Prostate gland (tissue), 2 donors: ENCODE data around the gene TANC1. TPM values are rescaled to one million over a fixed set of nuclear protein-coding genes. Genes with fewer than 3 reads are reported as not detected.

Experiments used
- DNase-seq: peaks from one replicate; pipeline ENCODE4 v3.0.0-alpha.2; 2019; ENCODE audit warnings: low spot score
- H3K27ac ChIP-seq, 2 donors: fragments of 200-600 bp; sonication (generic); 2 replicates each; pipeline ENCODE4 v1.5.1; 2017 to 2019
- H3K27me3 ChIP-seq: fragments of 200-600 bp; sonication (generic); replicated peaks from 2 replicates; pipeline ENCODE4 v1.5.1; 2019; ENCODE audit not compliant: insufficient read depth
- H3K36me3 ChIP-seq, 2 donors: fragments of 200-600 bp; sonication (generic); 1 replicate in 1 of 2; 2 replicates in 1 of 2; pipeline versions ENCODE4 v1.5.1 to v1.8.1; 2017 to 2019
- H3K4me1 ChIP-seq: fragments of 200-600 bp; sonication (generic); replicated peaks from 2 replicates; pipeline ENCODE4 v1.5.1; 2019
- H3K4me3 ChIP-seq, 2 donors: fragments of 200-600 bp; sonication (generic); 2 replicates each; pipeline ENCODE4 v1.5.1; 2017 to 2019
- H3K9me3 ChIP-seq: fragments of 200-600 bp; sonication (generic); 2 replicates; pipeline ENCODE4 v1.5.1; 2017
- POLR2A ChIP-seq: fragments of 450-650 bp; IDR thresholded peaks from one replicate; pipeline ENCODE4 v1.6.1; 2016; ENCODE audit warnings: antibody characterized with exemption, mild to moderate bottlenecking
- POLR2AphosphoS5 ChIP-seq: sonication (generic); formaldehyde crosslinking; IDR thresholded peaks from one replicate; pipeline ENCODE4 v1.6.1; 2017; ENCODE audit warnings: antibody characterized with exemption
- WGBS: methylation state at CpG from one replicate; pipeline ENCODE4 v1.1.5; 2018; 5-methylcytosine and 5-hydroxymethylcytosine counted together
- intact Hi-C: fragments of 100-400 bp; cut with DNase I; formaldehyde crosslinking; loops from one replicate; pipeline ENCODE4 v1.14.2; 2022
- total RNA-seq, 2 donors: library from RNA; depleted of rRNA; stranded (reverse); fragments of >200 nt; gene quantifications; one replicate each; pipeline ENCODE4 v1.1.0, GENCODE V29; 2016
- TF ChIP-seq, protein P1 (sequence below), 4 experiments: fragments of 200-600 bp in 2 of 4; fragments of 450-650 bp in 2 of 4; sonication (generic) in 2 of 4; IDR thresholded peaks; 1 replicate in 3 of 4; 2 replicates in 1 of 4; pipeline ENCODE4 v1.5.1; 2016 to 2019; ENCODE audit warnings: antibody characterized with exemption in 4 of 4, mild to moderate bottlenecking in 2 of 4, moderate library complexity in 2 of 4

Gene TANC1
- total RNA-seq, 2 donors from 2014 or later = 33.5 to 39.7 TPM

- Histone ChIP-seq H3K27me3 (no peaks in the 10 kb centered on the region), H3K4me3 (no peak overlapping the region), H3K36me3 (peaks cover 0 to 18% of the 10 kb centered on the region in 2 donors), H3K27ac (no peak overlapping the region), H3K4me1 (no peaks in the 10 kb centered on the region), H3K9me3 (no peaks in the 10 kb centered on the region)
- no peak for DNase-seq
- 97% methylated on average over 7 of the region's 7 CpGs for WGBS
- intact Hi-C loops = no loop called here
- TF ChIP-seq, protein P1, sequence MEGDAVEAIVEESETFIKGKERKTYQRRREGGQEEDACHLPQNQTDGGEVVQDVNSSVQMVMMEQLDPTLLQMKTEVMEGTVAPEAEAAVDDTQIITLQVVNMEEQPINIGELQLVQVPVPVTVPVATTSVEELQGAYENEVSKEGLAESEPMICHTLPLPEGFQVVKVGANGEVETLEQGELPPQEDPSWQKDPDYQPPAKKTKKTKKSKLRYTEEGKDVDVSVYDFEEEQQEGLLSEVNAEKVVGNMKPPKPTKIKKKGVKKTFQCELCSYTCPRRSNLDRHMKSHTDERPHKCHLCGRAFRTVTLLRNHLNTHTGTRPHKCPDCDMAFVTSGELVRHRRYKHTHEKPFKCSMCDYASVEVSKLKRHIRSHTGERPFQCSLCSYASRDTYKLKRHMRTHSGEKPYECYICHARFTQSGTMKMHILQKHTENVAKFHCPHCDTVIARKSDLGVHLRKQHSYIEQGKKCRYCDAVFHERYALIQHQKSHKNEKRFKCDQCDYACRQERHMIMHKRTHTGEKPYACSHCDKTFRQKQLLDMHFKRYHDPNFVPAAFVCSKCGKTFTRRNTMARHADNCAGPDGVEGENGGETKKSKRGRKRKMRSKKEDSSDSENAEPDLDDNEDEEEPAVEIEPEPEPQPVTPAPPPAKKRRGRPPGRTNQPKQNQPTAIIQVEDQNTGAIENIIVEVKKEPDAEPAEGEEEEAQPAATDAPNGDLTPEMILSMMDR (IDR thresholded peaks at IDR 0.05) = no peak
- TF ChIP-seq POLR2AphosphoS5 = no peak
- TF ChIP-seq POLR2A = no peak
Observed at GRCh38 chr2:159215116-159215515, 246.7 kb downstream of the TANC1 start.

- no peak overlapping the region for H3K27ac ChIP-seq
- TF ChIP-seq POLR2A = no peak
- no peaks in the 10 kb centered on the region for H3K4me1 ChIP-seq
- no peak for DNase-seq
- no peak overlapping the region for H3K4me3 ChIP-seq
- no peaks in the 10 kb centered on the region for H3K27me3 ChIP-seq
- WGBS = 87% methylated on average over 5 of the region's 5 CpGs
- H3K9me3 ChIP-seq = no peaks in the 10 kb centered on the region
- intact Hi-C loops = no loop called here
- H3K36me3 ChIP-seq = peaks cover 0 to 18% of the 10 kb centered on the region in 2 donors
Observed at GRCh38 chr2:159217676-159218075, 249.2 kb downstream of the TANC1 start.

GRCh38 chr2:159218389-159218788 is 249.9 kb downstream of the TANC1 start:
- no peaks in the 10 kb centered on the region for H3K9me3 ChIP-seq
- WGBS = 90% methylated on average over 6 of the region's 6 CpGs
- intact Hi-C loops = no loop called here
- no peaks in the 10 kb centered on the region for H3K27me3 ChIP-seq
- H3K27ac ChIP-seq = no peak overlapping the region
- peaks cover 0 to 18% of the 10 kb centered on the region in 2 donors for H3K36me3 ChIP-seq
- no peaks in the 10 kb centered on the region for H3K4me1 ChIP-seq
- H3K4me3 ChIP-seq = no peak overlapping the region
- DNase-seq = no peak
- TF ChIP-seq, protein P1 (IDR thresholded peaks at IDR 0.05) = no peak
- TF ChIP-seq POLR2A = no peak
- TF ChIP-seq POLR2AphosphoS5 = no peak

- intact Hi-C loops = no loop called here
- no peak overlapping the region for H3K4me3 ChIP-seq
- TF ChIP-seq, protein P1 (IDR thresholded peaks at IDR 0.05) = no peak
- TF ChIP-seq POLR2AphosphoS5 = no peak
- TF ChIP-seq POLR2A = no peak
- DNase-seq = no peak
- H3K4me1 ChIP-seq = no peaks in the 10 kb centered on the region
- H3K27me3 ChIP-seq = no peaks in the 10 kb centered on the region
- H3K36me3 ChIP-seq = peaks cover 0 to 17% of the 10 kb centered on the region in 2 donors
- no peaks in the 10 kb centered on the region for H3K9me3 ChIP-seq
- 96% methylated on average over 8 of the region's 8 CpGs for WGBS
- H3K27ac ChIP-seq = no peak overlapping the region
Observed at GRCh38 chr2:159219394-159219998, 251.1 kb downstream of the TANC1 start.

DNA sequence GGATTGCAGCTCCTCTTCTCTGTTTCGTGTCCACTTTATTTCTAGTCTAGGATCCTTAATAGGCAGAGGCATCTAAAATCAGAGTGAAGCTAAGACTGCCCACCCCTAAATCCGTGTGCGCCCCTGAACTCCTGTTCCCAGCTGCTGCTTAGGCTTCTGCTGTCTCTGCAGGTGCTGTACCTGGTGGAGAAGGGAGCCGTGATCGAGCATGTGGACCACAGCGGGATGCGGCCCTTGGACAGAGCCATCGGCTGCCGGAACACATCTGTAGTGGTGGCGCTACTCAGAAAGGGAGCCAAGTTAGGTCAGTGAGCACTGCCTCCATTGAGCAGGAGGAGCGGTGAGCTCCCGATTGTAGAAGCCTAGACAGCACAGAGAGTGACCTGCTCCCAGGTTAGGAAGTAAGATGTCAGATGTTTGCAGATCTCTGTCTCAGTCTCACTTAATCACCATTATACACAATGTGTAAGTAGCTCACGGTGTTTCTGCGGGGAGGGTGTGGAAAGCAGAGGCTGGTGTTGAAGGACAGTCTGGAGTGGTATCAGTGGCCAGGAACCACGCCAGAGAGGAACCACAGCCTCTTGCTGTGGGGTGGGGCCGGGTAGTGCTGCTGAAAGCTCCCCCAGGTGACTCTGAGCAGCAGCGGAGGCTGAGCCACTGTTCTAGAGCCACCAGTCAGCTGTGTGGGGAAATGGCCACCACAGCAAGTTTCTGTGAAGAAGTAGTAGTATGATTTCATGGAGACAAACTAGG is 255.8 kb downstream of the TANC1 start:
- DNase-seq = no peak
- no peak overlapping the region for H3K4me3 ChIP-seq
- peaks cover 0 to 6% of the 10 kb centered on the region in 2 donors for H3K36me3 ChIP-seq
- no peak overlapping the region for H3K27ac ChIP-seq
- 94% methylated on average over 17 of the region's 17 CpGs for WGBS
- no peaks in the 10 kb centered on the region for H3K4me1 ChIP-seq
- no peak for TF ChIP-seq POLR2A
- TF ChIP-seq, protein P1 (IDR thresholded peaks at IDR 0.05) = no peak
- TF ChIP-seq POLR2AphosphoS5 = no peak
- intact Hi-C loops = no loop called here
- H3K9me3 ChIP-seq = no peaks in the 10 kb centered on the region
- H3K27me3 ChIP-seq = no peaks in the 10 kb centered on the region
